GM12874 (cell line): ENCODE results near the gene PRR19.

Source experiments
- TF ChIP-seq, protein P1 (sequence below): IDR thresholded peaks from 2 replicates; pipeline ENCODE4 v1.5.1; 2011; ENCODE audit warnings: low read depth, mild to moderate bottlenecking, control low read depth, low read length, moderate library complexity; ENCODE audit not compliant: insufficient read depth

PRR19 gene

DNA sequence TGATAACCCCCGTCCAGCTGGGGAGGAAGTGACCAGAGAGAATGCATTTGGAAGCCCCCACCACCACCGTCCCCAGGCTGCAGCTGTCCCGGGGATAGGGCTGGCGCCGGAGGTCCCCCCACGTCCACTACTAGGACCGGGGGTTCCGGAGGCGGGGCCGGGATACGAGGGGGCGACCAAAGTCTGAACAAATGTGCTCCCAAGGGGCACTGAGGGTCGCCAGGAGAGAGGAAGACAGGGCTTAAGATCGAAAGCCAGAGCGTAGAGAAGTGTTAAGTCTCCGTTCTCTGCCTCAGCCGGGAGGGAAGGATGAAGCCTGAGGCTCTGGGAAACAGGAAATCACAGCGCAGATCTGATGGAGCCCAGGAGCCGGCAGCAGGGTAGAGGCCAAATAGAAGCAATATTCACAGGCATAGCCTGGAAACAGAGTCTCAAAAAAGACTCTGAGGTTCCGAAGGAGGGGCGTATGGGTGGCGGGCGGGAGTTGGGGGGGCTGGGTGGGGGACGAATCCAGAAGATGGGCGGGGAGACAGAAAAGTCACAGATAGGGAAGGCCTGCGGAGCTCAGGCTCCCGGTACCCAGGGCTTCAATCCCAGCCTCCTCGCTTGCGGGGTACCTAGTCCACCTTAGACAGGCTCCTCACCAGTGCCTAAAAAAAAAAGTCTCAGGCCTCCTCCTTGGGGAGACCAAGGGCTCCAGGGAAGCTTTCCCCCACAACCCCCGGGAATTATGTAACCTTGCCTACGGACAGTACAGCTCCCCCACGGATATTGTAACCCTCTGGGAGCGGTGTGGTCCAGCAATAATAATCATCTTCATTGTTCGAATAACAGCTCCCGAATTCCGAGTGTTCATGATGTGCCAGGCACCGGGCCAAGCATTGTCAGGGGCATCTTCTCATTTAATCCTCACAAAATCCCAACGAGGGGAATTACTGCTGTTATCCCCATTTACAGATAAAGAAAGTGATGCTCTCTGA is 45.9 kb upstream of the PRR19 start:
- TF ChIP-seq, protein P1, sequence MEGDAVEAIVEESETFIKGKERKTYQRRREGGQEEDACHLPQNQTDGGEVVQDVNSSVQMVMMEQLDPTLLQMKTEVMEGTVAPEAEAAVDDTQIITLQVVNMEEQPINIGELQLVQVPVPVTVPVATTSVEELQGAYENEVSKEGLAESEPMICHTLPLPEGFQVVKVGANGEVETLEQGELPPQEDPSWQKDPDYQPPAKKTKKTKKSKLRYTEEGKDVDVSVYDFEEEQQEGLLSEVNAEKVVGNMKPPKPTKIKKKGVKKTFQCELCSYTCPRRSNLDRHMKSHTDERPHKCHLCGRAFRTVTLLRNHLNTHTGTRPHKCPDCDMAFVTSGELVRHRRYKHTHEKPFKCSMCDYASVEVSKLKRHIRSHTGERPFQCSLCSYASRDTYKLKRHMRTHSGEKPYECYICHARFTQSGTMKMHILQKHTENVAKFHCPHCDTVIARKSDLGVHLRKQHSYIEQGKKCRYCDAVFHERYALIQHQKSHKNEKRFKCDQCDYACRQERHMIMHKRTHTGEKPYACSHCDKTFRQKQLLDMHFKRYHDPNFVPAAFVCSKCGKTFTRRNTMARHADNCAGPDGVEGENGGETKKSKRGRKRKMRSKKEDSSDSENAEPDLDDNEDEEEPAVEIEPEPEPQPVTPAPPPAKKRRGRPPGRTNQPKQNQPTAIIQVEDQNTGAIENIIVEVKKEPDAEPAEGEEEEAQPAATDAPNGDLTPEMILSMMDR: no peak

DNA sequence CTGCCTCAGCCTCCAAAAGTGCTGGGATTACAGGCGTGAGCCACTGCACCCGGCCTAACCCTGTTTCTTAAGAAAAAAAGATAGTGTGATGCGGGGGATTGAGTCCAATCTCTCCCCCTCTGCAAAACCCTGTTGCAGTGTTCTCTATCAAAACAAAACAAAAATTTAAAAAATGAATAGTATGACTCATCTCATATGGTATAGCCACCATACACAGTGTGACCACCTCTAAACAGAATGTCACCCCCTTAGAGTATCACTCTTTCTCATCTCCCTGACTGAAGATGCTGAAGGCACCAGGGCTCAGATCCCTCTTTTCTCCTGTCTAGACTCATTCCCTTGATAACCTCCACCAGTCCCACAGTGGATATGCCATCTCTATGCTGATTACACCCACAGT is 40.2 kb upstream of the PRR19 start:
- TF ChIP-seq, protein P1: no peak

DNA sequence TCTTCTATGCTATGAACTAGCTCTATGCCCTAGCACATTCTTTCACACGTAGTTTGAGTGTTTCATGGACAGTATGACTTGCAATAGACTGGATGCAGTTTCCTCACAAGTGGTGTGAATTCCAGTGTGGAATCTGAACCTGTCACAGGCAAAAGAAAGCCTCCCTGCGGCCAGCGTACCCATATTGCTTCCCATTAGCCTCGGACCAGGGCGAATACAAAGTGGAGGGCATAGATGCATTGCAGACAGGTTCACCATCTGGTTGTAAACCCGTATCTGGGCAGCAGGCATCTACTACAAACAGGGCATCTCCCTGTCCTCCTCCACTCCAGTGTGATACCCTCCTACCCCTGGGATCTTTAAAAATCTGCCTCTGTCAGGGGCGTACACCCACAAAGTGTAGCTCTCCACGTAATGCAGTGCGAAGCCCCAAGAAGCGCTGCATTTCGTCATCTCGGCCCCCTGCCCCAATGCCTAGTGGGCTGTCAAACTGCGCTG is 34.2 kb upstream of the PRR19 start:
- TF ChIP-seq, protein P1: no peak

DNA sequence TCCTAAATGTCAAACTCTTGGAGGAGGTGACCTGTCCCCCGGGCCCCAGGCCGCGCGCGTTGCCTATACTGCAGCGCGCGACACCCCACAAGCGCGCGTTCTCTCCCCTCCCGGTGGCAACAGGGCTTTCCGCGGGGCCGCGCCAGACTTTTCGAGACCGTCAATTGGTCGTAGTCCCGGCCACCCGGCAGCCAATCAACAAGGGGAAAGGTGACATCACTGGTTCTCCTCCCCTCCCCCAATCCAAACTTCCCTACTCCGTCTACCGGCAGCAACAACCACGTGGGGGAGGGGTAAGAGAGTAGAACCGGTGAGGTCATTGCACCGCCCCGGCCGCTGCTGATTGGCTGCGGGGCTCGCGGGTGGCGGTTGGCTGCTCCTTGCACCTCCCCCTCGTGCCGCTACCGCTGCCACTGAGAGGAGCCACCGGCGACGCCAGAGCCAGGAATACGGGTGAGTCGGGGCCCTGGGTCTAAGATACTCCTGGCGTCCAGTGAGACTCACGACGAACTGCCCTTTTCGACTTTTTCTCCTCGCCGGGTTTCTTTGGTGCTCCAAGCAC is 33.7 kb upstream of the PRR19 start:
- TF ChIP-seq, protein P1: no peak

DNA sequence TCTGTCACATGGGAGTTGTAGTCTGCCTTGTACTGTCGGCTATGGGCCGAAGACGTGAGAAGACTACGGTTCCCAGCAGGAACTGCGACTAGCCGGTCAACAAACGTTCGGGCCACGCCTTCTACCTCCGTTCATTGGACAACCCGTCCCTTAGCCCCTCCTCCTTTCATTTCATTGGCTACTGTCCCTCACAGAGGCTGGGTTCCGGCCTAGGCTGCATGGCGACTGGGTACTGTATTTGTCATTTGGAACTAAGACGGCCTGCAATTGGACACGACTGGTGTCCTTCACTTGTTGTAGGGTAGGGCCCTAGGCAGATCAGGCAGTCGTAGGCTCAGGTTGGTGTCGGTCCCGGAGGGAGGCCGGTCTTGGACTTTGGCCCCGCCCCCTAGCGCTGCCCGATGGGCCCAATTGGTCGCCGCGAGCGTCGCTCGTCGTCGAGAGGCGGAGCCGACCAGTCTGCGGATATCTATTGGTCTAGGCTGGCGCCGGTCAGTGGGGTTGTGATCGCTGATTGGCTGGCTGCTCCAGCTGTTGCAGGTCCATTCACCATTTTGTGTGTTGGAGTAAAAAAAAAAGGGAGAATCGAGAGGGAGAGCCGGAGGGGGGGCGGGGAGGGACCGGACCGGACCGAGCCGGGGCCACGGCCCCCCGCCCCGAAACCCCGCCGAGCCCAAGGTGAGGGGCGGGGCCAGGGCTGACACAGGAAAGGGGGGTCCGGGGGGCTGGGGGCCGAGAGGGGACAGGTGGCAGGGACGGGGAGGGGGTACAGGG is 33.0 kb upstream of the PRR19 start, which contains the start of gene CIC:
TSS of gene CIC (plus strand) at position 549 of the 774 bp plus-strand sequence. CDS start 2,532 bp downstream, outside the sequence.
- TF ChIP-seq, protein P1: no peak

DNA sequence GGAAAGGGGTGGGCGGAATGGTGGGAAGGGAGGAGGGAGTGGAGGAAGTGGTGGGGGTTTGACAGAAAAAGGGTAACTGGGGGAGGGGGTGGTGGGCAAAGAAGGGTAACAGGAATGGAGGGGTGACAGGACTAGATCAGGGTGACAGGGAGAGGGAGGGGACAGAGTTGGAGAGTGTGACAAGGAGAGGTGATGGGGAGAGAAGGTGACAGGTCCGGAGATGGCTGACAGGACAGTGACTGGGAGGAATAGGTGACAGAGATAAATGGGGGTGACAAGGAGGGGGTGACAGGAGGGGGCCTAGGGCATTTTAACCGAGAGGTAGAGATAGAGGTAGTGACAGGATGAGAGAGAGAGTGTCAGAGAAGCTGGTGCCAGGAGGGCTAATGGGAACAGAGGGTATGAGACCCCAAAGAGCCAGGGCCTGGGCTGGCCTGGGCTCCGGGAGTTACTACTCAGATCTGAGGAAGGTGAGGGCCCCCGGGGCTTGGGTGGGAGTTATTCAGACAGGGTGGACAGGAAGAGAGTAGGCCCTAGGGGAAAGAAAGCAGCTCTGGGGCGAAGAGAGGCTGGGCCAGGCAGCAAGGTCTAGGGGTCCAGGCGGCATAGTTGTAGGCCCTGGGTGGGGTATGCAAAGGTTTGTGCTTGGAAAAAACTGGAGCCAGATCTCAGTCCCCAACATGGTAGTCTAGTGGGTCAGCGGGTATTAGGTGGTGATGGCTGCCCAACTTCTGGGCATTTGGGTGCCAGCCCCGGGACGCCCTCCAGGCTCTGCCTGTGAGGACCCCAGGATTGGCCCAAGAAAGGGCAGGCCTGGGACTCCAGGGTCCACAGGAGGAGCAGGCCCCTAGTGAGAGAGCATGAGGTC is 32.2 kb upstream of the PRR19 start:
- TF ChIP-seq, protein P1: no peak
